ENCODE results near the gene HOXA6.

DNA sequence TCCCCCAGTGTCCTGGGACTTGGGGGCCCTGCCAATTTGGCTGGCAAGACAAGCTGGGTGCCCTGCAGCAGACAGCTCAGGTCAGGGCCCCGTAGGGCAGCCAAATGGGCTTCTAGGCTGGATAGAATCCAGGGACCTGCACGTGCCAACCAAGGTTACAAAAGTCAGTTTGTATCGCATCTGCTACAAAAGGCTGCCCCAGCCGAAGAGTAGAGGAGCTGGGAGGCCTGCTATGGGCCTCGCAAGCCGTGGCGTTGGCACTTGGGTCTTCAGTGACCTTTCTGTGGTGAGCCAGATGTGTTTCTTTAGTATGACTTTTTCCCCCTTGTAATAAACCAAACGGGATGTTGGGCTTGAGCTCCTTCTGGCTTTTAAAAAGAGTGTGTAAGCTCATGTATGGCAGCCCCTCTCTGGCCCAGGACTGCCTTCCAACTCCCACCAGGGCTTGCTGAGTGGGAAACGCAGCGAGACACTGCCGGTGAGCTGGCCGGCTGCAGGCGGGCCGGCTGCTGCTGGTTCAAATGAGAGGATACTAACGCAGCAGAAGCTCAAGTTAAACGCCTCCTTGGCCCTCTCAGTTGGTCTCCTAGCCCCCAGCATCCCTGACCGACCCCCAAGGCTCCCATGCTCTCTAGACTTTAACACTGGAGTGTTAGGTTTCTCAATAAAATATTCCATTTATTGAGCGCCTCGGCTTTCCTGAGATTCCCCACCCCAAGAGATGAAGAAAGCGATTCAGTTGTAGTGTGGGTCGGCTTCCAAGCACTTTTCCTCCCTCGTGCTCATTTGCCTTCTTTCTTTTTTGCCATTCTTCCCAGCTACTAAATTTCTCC, 29.6 kb upstream of the HOXA6 start:
- TF ChIP-seq, protein P1, sequence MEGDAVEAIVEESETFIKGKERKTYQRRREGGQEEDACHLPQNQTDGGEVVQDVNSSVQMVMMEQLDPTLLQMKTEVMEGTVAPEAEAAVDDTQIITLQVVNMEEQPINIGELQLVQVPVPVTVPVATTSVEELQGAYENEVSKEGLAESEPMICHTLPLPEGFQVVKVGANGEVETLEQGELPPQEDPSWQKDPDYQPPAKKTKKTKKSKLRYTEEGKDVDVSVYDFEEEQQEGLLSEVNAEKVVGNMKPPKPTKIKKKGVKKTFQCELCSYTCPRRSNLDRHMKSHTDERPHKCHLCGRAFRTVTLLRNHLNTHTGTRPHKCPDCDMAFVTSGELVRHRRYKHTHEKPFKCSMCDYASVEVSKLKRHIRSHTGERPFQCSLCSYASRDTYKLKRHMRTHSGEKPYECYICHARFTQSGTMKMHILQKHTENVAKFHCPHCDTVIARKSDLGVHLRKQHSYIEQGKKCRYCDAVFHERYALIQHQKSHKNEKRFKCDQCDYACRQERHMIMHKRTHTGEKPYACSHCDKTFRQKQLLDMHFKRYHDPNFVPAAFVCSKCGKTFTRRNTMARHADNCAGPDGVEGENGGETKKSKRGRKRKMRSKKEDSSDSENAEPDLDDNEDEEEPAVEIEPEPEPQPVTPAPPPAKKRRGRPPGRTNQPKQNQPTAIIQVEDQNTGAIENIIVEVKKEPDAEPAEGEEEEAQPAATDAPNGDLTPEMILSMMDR (IDR thresholded peaks at IDR 0.05): no peak
- TF ChIP-seq POLR2A (IDR thresholded peaks at IDR 0.05): no peak
